HG02943 (cell line): ENCODE results near the gene WWC1.
"Not testable (repeated sequence)": the region's sequence is repeated elsewhere in the genome, so short reads cannot be mapped to it uniquely, and the experiment has no call there.

Source experiments
- ATAC-seq: cut with Tn5 transposase; IDR thresholded peaks from one replicate; pipeline ENCODE4 v1.9.1; 2021; ENCODE audit warnings: mild to moderate bottlenecking, low read depth, moderate library complexity; ENCODE audit not compliant: unreplicated experiment

Gene WWC1

GRCh38 chr5:168307022-168307421 is 15.6 kb downstream of the WWC1 start:
- no peak for ATAC-seq

GRCh38 chr5:168307925-168308584 is 16.6 kb downstream of the WWC1 start:
- no peak for ATAC-seq

DNA sequence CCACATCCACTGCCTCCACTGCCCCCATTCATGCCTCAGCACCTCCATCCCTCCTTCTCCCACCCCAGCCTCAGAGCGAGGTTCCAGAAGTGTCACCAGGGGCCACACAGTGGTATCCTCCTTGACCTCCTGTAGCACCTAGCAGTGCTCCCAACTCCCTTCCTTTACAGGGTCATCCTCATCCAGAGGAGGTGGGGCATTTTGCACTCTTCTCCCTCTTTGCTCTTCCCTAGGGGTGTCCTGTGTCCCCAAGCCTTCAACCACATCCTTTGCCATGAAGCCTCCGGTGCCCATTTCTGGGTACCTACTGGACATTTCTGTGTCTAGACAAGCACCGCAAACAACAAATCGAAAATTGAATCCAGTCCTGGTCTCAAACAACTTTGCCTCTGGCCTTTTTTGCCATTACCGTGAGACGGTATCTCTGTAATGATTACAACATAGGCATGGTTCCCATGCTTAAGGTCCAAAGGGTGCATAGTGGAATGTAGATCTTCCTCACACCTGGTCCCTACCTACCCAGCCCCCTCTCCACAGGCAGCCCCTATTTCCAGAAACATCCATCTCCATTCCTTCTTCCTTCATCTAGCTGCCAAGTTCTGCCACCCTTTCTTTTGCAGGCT is 17.6 kb downstream of the WWC1 start:
- ATAC-seq: no peak

DNA sequence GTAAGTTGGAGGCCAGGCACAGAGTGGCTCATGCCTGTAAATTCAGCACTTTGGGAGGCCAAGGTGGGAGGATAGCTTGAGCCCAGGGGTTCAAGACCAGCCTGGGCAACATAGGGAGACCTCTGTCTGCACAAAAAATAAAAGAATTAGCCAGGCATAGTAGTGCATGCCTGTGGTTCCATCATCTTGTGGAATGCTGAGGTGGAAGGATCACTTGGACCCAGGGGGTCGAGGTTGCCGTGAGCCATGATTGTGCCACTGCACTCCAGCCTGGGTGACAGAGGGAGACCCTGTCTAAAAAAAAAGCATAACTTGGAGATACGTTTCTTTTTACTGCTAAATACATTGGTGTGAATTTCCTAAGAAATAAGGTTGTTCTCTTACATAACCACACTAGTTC is 19.1 kb downstream of the WWC1 start:
- ATAC-seq: not testable (repeated sequence)

- no peak for ATAC-seq
Observed at GRCh38 chr5:168311061-168311566, 19.7 kb downstream of the WWC1 start.

DNA sequence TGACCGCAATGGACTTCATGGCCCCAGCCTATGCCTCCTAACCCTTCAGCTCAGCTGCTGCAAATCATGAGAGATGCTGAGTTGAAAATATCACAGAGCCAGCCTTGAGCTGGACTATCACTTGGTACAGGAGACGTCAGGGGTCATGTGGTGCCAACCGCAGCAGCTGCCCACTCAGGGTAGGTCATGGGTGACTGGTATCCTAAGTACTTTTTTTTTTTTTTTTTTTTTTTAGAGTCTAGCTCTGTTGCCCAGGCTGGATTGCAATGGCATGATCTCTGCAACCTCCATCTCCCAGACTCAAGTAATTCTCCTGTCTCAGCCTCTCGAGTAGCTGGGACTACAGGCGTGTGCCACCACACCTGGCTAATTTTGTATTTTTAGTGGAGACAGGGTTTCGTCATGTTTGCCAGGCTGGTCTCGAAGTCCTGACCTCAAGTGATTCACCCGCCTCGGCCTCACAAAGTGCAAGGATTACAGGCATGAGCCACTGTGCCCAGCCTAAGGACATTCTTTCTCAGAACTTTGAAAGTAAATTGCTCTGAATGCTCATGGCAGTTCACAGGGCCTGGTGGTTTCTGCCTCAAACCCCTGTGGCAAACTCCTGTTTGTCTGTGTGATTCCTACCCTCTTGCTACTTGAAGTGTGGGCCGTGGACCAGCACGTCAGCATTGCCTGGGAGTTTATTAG is 21.3 kb downstream of the WWC1 start:
- no peak for ATAC-seq

GRCh38 chr5:168313596-168314204 is 22.3 kb downstream of the WWC1 start:
- no peak for ATAC-seq

DNA sequence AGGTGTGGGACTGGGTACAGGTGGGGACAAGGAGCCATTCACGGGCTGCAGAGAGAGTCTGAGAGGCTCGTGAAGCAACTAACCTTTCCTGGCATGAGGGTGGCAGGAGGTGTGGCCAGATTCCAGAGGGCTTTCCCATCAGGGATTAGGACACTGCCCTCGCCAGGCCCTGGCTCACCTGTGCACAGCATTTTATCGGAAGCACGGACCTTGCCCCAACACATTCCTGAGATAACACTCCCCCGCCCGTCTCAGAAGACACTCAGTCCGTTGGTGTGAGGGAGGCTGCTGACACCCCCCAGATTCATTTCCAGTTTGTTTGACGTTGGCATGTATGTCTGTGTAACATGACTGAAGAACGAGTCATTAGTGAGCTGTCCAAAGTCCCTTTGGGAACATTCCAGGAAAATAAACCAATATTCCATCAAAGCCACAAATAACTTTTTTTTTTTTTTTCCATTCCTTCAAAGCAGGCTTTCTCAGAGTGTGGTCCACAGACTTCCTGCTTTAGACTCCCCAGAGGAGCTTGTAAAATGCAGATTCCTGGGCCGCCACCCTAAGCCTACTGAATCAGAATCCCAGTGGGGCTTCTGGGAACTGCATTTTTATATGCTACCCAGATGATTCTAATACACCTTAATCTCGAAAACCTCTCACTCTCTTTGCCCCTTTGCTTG is 23.4 kb downstream of the WWC1 start:
- ATAC-seq: no peak

GRCh38 chr5:168315416-168316138 is 24.1 kb downstream of the WWC1 start:
- ATAC-seq: no peak

DNA sequence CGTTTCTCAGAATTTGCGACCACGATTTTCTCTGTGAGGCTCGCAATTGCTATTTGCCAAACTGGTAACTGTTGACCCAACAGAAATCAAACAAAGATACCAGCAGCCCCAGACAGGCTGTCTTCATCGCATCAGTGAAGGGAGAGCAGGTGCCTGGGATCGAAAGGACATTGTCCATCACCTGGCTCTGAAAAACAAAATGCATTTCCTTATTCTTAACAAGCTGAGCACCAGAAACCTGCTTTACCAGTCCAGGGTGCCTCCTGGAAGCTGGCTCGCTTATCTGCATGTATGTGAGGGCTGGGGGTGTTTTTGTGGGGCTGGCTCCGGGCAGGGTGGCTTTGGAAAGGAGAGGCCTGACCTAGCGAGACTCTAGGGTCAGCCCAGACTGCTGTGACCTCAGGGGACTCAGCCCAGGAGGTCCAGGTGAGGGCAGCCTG is 24.7 kb downstream of the WWC1 start:
- ATAC-seq: no peak

- ATAC-seq: no peak
Observed at GRCh38 chr5:168317096-168317520, 25.7 kb downstream of the WWC1 start.

- ATAC-seq: no peak
Observed at GRCh38 chr5:168317521-168318147, 26.2 kb downstream of the WWC1 start.

GRCh38 chr5:168318240-168318639 is 26.8 kb downstream of the WWC1 start:
- no peak for ATAC-seq

GRCh38 chr5:168319774-168320173 is 28.3 kb downstream of the WWC1 start:
- no peak for ATAC-seq

DNA sequence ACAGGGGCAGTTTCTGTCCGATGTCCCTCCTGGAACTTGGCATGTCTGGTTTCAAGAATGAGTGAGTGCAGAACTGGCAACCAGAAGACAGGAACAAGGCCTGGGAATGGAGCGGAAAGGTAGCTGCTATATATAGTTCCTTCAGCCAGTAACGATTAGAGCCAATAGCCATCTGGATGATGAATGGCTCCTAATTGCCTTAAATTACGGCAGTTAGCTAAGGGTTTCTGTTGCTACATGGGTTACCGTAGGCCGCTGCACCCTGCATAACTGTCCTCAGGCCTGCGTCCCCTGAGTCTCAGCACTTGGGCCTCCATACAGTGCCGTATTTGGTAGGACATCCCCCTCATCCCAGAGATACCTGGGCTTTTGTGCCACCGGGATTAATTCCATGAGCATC is 29.4 kb downstream of the WWC1 start:
- no peak for ATAC-seq

DNA sequence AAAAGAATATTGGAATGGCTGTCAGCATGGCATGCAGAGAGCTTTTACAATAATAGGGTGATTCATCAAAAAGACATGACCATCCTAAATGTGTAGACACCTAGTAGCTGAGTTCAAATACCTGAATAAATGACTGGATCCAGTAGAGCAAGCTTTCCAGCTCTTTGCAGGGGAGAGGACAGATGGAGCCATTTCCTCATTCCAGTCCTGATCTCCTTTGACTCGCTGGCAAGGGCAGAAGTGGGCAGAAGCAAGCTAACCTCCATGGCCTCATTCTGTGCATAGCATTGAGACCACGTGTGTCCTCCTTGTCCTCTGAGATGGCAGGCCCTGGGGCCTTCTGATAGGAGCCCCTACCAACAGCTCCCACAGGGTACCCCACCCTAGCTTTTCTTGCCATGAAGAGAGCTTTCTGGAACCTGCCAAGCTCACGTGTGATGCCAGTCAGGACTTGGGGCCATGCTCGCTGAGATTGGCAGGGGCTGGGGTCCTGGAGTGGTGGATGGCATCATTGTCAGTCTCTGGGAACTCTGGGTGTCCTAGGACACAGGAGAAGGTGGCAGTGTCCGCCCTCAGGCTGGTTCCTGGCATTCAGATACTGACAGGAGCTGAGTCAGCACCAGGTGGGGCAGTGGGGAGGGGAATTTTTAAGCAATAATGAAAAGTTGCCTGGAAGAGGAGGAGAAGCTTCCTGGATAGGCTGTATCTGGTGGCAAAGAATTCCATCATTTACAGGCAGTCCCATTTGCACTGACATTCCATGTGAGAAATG is 33.6 kb downstream of the WWC1 start:
- no peak for ATAC-seq

DNA sequence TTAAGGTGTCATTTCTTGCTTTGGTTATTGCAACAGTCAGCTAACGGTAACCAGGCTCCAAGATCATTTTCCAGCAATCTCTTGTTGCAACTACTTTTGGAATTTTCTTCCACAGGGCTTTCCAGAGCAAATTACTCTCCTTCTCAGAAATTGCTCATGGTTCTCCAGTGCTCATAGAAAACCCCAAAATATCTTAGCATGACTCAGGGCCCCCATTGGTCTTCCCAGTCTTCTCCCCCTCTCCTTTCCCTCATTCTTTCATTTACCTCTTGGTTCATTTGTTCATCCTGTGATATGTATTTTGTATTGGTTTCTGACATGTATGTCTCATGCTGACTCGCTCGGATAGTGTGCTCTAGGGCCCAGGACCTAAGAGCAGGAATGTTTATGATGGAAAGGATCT is 35.6 kb downstream of the WWC1 start:
- ATAC-seq: no peak

DNA sequence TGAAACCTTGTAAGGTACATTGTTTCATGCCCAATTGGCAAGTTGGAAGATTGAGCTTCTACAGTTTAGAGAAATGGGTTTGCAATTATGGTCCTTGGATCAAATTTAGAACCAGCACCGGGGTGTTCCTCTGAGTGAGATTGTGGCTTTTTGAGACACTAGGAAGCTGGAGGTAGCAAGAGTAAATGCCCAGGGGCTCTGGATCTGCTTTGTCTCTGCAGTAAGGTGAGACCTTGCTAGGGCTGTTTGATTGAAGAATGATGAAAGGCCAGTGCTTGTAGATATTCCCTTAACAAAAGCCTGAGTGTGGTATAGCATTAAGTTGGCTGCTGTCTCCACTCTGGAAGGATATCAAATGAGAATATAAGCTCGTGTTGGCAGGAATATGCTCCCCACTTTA is 36.0 kb downstream of the WWC1 start:
- ATAC-seq: no peak

- no peak for ATAC-seq
Observed at GRCh38 chr5:168327994-168328393, 36.5 kb downstream of the WWC1 start.
